GM12865 (cell line): ENCODE measurements around the gene LHFPL4.

Source experiments
- DNase-seq: peaks from one replicate; pipeline ENCODE4 v3.0.0; 2010; ENCODE audit warnings: low read depth
- H3K4me3 ChIP-seq: 2 replicates; pipeline ENCODE4 v1.5.1; 2011; ENCODE audit warnings: mild to moderate bottlenecking, low read depth, low read length, control low read depth
- CTCF ChIP-seq: IDR thresholded peaks from 2 replicates; pipeline ENCODE4 v1.5.1; 2011; ENCODE audit warnings: low read length, control low read depth, low read depth, inconsistent platforms; ENCODE audit not compliant: insufficient read depth; ENCODE audit errors: missing control alignments

The LHFPL4 gene

DNA sequence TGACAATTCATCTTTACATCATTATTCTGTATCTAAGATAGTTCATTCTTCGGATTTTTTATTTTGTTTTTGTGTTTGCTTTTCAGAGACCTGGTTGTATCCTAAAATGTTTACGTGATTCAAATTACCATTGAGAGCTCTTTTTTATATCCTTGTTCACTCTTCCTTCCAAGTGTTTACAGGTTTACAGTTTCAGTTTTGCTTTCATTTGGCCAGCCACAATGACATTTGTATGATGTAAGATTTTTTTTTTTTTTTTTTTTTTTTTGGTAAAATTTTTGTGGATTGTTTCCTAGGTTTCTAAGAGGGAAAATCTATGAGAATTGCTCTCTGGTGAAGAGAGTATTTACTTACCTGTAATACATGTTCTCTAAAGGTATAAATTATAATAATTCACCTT is 101.2 kb downstream of the LHFPL4 start:
- DNase-seq: peak; percentile 7
- no peak overlapping the region for H3K4me3 ChIP-seq
- TF ChIP-seq CTCF: no peak

GRCh38 chr3:9450991-9451390 is 102.6 kb downstream of the LHFPL4 start:
- no peak for DNase-seq
- TF ChIP-seq CTCF: no peak
- H3K4me3 ChIP-seq: no peak overlapping the region

GRCh38 chr3:9450126-9450525 is 103.5 kb downstream of the LHFPL4 start:
- H3K4me3 ChIP-seq: no peak overlapping the region
- no peak for TF ChIP-seq CTCF
- DNase-seq: no peak

- no peak for DNase-seq
- no peak for TF ChIP-seq CTCF
- no peak overlapping the region for H3K4me3 ChIP-seq
Measured at GRCh38 chr3:9448643-9449042, 105.0 kb downstream of the LHFPL4 start.
